HepG2 (cell line): ENCODE data around the gene LMAN2L. TPM values are rescaled to one million over a fixed set of nuclear protein-coding genes. Genes with fewer than 3 reads are reported as not detected.
A peak's percentile ranks its signal among the peaks of the same experiment; 100 is the strongest.

Experiments used
- ATAC-seq: fragments of 200-7000 bp; cut with Tn5 transposase; 3 replicates; pipeline ENCODE4 v1.9.1; 2020; ENCODE audit warnings: mild to moderate bottlenecking, moderate library complexity
- BruUV-seq: library from RNA; stranded (reverse); fragments of 400-500 nt; replicated peaks from 2 replicates; lab custom pipeline; 2021; lab: Mats Ljungman, UMichigan
- CTCF ChIA-PET: fragments of 300-600 bp; formaldehyde crosslinking; extraction: SDS; loops from one replicate; lab custom pipeline; 2021; ENCODE audit warnings: low total read pairs, inconsistent platforms, low intra/inter-chr PET ratio; lab: Yijun Ruan, JAX
- POLR2A ChIA-PET: fragments of 350-600 bp; sonication (Branson Sonifier 250); formaldehyde crosslinking; loops from one replicate; lab custom pipeline; 2020; ENCODE audit warnings: antibody characterized with exemption, inconsistent platforms; lab: Yijun Ruan, JAX
- DNase-seq: peaks from one replicate; pipeline ENCODE4 v3.0.0-alpha.2; 2015; ENCODE audit warnings: low spot score
- FAIRE-seq: peaks from 3 replicates; lab custom pipeline; 2011; peaks lifted over from hg19 to GRCh38; lab: Jason Lieb, UNC
- H2AFZ ChIP-seq: one replicate; pipeline ENCODE4 v1.6.1; 2011; ENCODE audit warnings: low read length, inconsistent platforms
- H3K27ac ChIP-seq: fragments of 300-600 bp; 3 replicates; pipeline ENCODE4 v1.8.0; 2011; ENCODE audit warnings: mixed run types, mild to moderate bottlenecking, mixed read lengths, low read length, inconsistent platforms; ENCODE audit not compliant: insufficient read depth; ENCODE audit errors: extremely low read length
- H3K27me3 ChIP-seq, 2 experiments: fragments of 200-600 bp in 1 of 2; 2 replicates in 1 of 2; 3 replicates in 1 of 2; pipeline versions ENCODE4 v1.6.0 to v1.8.0; 2011; ENCODE audit warnings: low read length in 2 of 2, mild to moderate bottlenecking in 2 of 2, moderate library complexity in 2 of 2, inconsistent platforms in 1 of 2; ENCODE audit not compliant: insufficient read depth in 2 of 2, control insufficient read depth in 1 of 2
- H3K36me3 ChIP-seq, 2 experiments: fragments of 200-600 bp in 1 of 2; replicated peaks in 1 of 2; 2 replicates in 1 of 2; 3 replicates in 1 of 2; pipeline versions ENCODE4 v1.5.1 to v1.8.0; 2011; ENCODE audit warnings: low read length in 2 of 2, inconsistent platforms in 1 of 2; ENCODE audit not compliant: insufficient read depth in 2 of 2, control insufficient read depth in 1 of 2
- H3K4me1 ChIP-seq: 2 replicates; pipeline ENCODE4 v1.5.1; 2012; ENCODE audit warnings: low read length, inconsistent platforms; ENCODE audit not compliant: insufficient read depth
- H3K4me2 ChIP-seq: 2 replicates; pipeline ENCODE4 v1.6.0; 2011; ENCODE audit warnings: low read depth, low read length, inconsistent platforms
- H3K4me3 ChIP-seq, 3 experiments: fragments of 200-600 bp in 1 of 3; sonication (generic), shearing (Covaris generic) in 1 of 3; replicated peaks in 1 of 3; 2 replicates each; pipeline ENCODE4 v1.5.1; 2011 to 2016; ENCODE audit warnings: low read length in 3 of 3, inconsistent platforms in 2 of 3, low read depth in 2 of 3, mild to moderate bottlenecking in 2 of 3, control low read depth in 1 of 3, mixed read lengths in 1 of 3; ENCODE audit not compliant: insufficient read depth in 1 of 3
- H3K79me2 ChIP-seq: one replicate; pipeline ENCODE4 v1.6.1; 2011; ENCODE audit warnings: low read length, inconsistent platforms; ENCODE audit not compliant: insufficient read depth
- H3K9ac ChIP-seq: 2 replicates; pipeline ENCODE4 v1.6.0; 2011; ENCODE audit warnings: mild to moderate bottlenecking, low read depth, low read length, inconsistent platforms; ENCODE audit not compliant: insufficient read depth
- H3K9me3 ChIP-seq: 2 replicates; pipeline ENCODE4 v1.5.1; 2012; ENCODE audit warnings: mild to moderate bottlenecking, low read length
- H4K20me1 ChIP-seq: 2 replicates; pipeline ENCODE4 v1.6.0; 2011; ENCODE audit warnings: inconsistent platforms, mild to moderate bottlenecking, low read length, moderate library complexity; ENCODE audit not compliant: insufficient read depth
- ADNP ChIP-seq: sonication (generic); formaldehyde crosslinking; IDR thresholded peaks from 2 replicates; pipeline ENCODE4 v1.4.0; 2020; ENCODE audit warnings: missing genetic modification reagents
- CCAR2 ChIP-seq: fragments of 200-400 bp; formaldehyde crosslinking; optimal IDR thresholded peaks from 2 replicates; pipeline ENCODE3; 2018; ENCODE audit warnings: low read depth, mild to moderate bottlenecking, low read length, moderate library complexity
- HDAC6 ChIP-seq: fragments of 200-600 bp; sonication (generic); IDR thresholded peaks from 2 replicates; pipeline ENCODE4 v1.7.0; 2017; ENCODE audit warnings: mild to moderate bottlenecking, antibody characterized with exemption, low read length, low read depth
- MAFF ChIP-seq: IDR thresholded peaks from 2 replicates; pipeline ENCODE4 v1.6.1; 2011; ENCODE audit warnings: low read depth, low read length, improper control_type of control experiment
- PAX8 ChIP-seq: sonication (generic); formaldehyde crosslinking; IDR thresholded peaks from 2 replicates; pipeline ENCODE4 v1.8.0; 2022; ENCODE audit warnings: mild to moderate bottlenecking, missing genetic modification reagents, borderline replicate concordance
- SMYD3 ChIP-seq: sonication (generic); formaldehyde crosslinking; IDR thresholded peaks from 2 replicates; pipeline ENCODE4 v1.8.1; 2023; ENCODE audit warnings: mild to moderate bottlenecking, missing genetic modification reagents
- ZMYM4 ChIP-seq: sonication (generic); formaldehyde crosslinking; IDR thresholded peaks from 2 replicates; pipeline ENCODE4 v1.8.1; 2023; ENCODE audit warnings: mild to moderate bottlenecking, missing genetic modification reagents
- WGBS: methylation state at CpG from one replicate; pipeline ENCODE4 v1.1.6; 2017; ENCODE audit warnings: low lambda C conversion rate; 5-methylcytosine and 5-hydroxymethylcytosine counted together
- in situ Hi-C: cut with HindIII; loops from 2 replicates; pipeline ENCODE4 v1.10.0; 2017; ENCODE audit warnings: low pct_unique_long_range_greater_than_20kb; ENCODE audit not compliant: extremely low pct_ligation_motif_present
- intact Hi-C: fragments of 100-400 bp; cut with micrococcal nuclease; formaldehyde crosslinking; loops from one replicate; pipeline ENCODE4 v1.10.0; 2022; ENCODE audit not compliant: unreplicated experiment
- polyA plus RNA-seq, 8 experiments: library from polyadenylated mRNA; depleted of rRNA in 3 of 8; stranded (reverse) in 7 of 8; unstranded in 1 of 8; fragments of >200 nt; fragmentation: Illumina TruSeq in 4 of 8; extraction: Trizol in 4 of 8; gene quantifications; 2 replicates each; pipeline versions ENCODE4 v1.2.1 to v1.2.3, GENCODE V29; 2011 to 2016; ENCODE audit warnings: low read depth in 4 of 8, missing spikeins in 1 of 8, mixed read lengths in 1 of 8; ENCODE audit not compliant: insufficient read depth in 1 of 8
- total RNA-seq, 5 experiments: library from RNA; depleted of rRNA; stranded (reverse); fragments of >200 nt; fragmentation: Illumina TruSeq; extraction: Trizol; gene quantifications; 2 replicates each; pipeline ENCODE4 v1.2.3, GENCODE V29; 2016; ENCODE audit warnings: low read depth in 1 of 5
- TF ChIP-seq, protein P1 (sequence below): sonication (generic); formaldehyde crosslinking; IDR thresholded peaks from 2 replicates; pipeline ENCODE4 v1.9.0; 2021; ENCODE audit warnings: mild to moderate bottlenecking, missing genetic modification reagents

Gene LMAN2L
- total and polyA plus RNA-seq, 2 of the 13 experiments (the other 11 are each of a cell fraction or from before 2014, with no cell fraction given) = 39.1 to 57.9 TPM

- no peak for DNase-seq
- intact Hi-C loops = no loop called here
- in situ Hi-C loops = no loop called here
- H3K9me3 ChIP-seq = no peaks in the 10 kb centered on the region
- no peaks in the 10 kb centered on the region; a peak in 1 of 5 replicates for H3K27me3 ChIP-seq
- H2AFZ ChIP-seq = no peak overlapping the region
- H3K4me2 ChIP-seq = 0 out of 2 replicates have a peak overlapping the region, but pooled peaks have one; percentile 94
- H3K4me3 ChIP-seq = no peak overlapping the region
- peaks cover 25% of the 10 kb centered on the region for H3K4me1 ChIP-seq
- CTCF ChIA-PET = no interaction called here
- peaks cover 25% of the 10 kb centered on the region for H3K79me2 ChIP-seq
- no peak for FAIRE-seq
- no peak for ATAC-seq
- POLR2A ChIA-PET = interaction anchor here (2.1 kb wide), 1 partner anchor 26 kb away, joined by 5 read pairs; no protein-coding TSS in a partner anchor
- BruUV-seq = no TSS peak
- H3K9ac ChIP-seq = no peak overlapping the region
- 78% methylated on average over 2 of the region's 2 CpGs for WGBS
- H3K36me3 ChIP-seq = peaks cover 18 to 48% of the 10 kb centered on the region in 2 experiments
- no peak for TF ChIP-seq ADNP
- no peak for TF ChIP-seq MAFF
- TF ChIP-seq HDAC6 = no peak
- no peak for TF ChIP-seq SMYD3 (CRISPR knock-in tag)
- TF ChIP-seq ZMYM4 (CRISPR knock-in tag) = no peak
- no peak for TF ChIP-seq CCAR2
- TF ChIP-seq, protein P1, sequence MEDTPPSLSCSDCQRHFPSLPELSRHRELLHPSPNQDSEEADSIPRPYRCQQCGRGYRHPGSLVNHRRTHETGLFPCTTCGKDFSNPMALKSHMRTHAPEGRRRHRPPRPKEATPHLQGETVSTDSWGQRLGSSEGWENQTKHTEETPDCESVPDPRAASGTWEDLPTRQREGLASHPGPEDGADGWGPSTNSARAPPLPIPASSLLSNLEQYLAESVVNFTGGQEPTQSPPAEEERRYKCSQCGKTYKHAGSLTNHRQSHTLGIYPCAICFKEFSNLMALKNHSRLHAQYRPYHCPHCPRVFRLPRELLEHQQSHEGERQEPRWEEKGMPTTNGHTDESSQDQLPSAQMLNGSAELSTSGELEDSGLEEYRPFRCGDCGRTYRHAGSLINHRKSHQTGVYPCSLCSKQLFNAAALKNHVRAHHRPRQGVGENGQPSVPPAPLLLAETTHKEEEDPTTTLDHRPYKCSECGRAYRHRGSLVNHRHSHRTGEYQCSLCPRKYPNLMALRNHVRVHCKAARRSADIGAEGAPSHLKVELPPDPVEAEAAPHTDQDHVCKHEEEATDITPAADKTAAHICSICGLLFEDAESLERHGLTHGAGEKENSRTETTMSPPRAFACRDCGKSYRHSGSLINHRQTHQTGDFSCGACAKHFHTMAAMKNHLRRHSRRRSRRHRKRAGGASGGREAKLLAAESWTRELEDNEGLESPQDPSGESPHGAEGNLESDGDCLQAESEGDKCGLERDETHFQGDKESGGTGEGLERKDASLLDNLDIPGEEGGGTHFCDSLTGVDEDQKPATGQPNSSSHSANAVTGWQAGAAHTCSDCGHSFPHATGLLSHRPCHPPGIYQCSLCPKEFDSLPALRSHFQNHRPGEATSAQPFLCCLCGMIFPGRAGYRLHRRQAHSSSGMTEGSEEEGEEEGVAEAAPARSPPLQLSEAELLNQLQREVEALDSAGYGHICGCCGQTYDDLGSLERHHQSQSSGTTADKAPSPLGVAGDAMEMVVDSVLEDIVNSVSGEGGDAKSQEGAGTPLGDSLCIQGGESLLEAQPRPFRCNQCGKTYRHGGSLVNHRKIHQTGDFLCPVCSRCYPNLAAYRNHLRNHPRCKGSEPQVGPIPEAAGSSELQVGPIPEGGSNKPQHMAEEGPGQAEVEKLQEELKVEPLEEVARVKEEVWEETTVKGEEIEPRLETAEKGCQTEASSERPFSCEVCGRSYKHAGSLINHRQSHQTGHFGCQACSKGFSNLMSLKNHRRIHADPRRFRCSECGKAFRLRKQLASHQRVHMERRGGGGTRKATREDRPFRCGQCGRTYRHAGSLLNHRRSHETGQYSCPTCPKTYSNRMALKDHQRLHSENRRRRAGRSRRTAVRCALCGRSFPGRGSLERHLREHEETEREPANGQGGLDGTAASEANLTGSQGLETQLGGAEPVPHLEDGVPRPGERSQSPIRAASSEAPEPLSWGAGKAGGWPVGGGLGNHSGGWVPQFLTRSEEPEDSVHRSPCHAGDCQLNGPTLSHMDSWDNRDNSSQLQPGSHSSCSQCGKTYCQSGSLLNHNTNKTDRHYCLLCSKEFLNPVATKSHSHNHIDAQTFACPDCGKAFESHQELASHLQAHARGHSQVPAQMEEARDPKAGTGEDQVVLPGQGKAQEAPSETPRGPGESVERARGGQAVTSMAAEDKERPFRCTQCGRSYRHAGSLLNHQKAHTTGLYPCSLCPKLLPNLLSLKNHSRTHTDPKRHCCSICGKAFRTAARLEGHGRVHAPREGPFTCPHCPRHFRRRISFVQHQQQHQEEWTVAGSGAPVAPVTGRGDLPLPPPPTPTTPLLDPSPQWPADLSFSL = no peak
- TF ChIP-seq PAX8 = no peak
- H3K27ac ChIP-seq = no peak overlapping the region
- H4K20me1 ChIP-seq = no peaks in the 10 kb centered on the region
Observed at GRCh38 chr2:96737831-96738230, 2.0 kb downstream of the LMAN2L start.
